A673 (cell line): ENCODE results near the gene FGR.
"Not testable (repeated sequence)": the region's sequence is repeated elsewhere in the genome, so short reads cannot be mapped to it uniquely, and the experiment has no call there.

Experiments
- EZH2 ChIP-seq: fragments of 200-600 bp; sonication (generic); IDR thresholded peaks from 2 replicates; pipeline ENCODE4 v1.6.1; 2017; ENCODE audit warnings: borderline replicate concordance, low read depth, mild to moderate bottlenecking, mixed read lengths, antibody characterized with exemption, low read length; ENCODE audit not compliant: poor library complexity, severe bottlenecking
- TF ChIP-seq, protein P1 (sequence below): fragments of 300-800, 200-600 bp; sonication (generic); conservative IDR thresholded peaks from 2 replicates; pipeline ENCODE4 v1.5.1; 2017; ENCODE audit warnings: low read depth, mild to moderate bottlenecking, antibody characterized with exemption, low read length, moderate library complexity, mixed read lengths

DNA sequence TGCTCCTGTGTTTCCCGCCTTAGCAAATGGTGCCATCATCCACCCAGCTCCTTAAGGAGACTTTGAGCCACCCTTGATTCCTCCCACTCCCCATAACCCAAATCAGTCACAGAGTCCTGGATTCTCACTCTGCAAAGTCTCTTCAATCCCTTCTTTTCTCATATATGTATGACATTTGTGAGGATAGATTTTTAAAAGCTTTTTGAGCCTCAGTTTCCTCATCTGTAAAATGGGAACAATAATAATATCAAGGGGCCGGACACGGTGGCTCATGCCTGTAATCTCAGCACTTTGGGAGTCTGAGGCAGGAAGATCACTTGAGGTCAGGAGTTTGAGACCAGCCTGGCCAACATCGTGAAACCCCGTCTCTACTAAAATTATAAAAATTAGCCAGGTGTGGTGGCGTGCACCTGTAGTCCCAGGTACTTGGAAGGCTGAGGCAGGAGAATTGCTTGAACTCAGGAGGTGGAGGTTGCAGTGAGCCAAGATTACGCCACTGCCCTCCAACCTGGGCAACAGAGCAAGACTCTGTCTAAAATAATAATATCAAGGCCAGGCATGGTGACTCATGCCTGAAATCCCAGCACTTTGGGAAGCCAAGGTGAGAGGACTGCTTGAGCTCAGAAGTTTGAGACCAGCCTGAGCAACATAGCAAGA lies 15.1 kb downstream of the FGR start:
- TF ChIP-seq, protein P1, sequence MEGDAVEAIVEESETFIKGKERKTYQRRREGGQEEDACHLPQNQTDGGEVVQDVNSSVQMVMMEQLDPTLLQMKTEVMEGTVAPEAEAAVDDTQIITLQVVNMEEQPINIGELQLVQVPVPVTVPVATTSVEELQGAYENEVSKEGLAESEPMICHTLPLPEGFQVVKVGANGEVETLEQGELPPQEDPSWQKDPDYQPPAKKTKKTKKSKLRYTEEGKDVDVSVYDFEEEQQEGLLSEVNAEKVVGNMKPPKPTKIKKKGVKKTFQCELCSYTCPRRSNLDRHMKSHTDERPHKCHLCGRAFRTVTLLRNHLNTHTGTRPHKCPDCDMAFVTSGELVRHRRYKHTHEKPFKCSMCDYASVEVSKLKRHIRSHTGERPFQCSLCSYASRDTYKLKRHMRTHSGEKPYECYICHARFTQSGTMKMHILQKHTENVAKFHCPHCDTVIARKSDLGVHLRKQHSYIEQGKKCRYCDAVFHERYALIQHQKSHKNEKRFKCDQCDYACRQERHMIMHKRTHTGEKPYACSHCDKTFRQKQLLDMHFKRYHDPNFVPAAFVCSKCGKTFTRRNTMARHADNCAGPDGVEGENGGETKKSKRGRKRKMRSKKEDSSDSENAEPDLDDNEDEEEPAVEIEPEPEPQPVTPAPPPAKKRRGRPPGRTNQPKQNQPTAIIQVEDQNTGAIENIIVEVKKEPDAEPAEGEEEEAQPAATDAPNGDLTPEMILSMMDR = not testable (repeated sequence)
- not testable (repeated sequence) for TF ChIP-seq EZH2
